Smooth muscle cell of the brain vasculature (primary cell): ENCODE data around the gene SCCPDH.
"Not testable (repeated sequence)": the region's sequence is repeated elsewhere in the genome, so short reads cannot be mapped to it uniquely, and the experiment has no call there.

ENCODE experiments used
- DNase-seq: peaks from one replicate; pipeline ENCODE4 v3.0.0-alpha.2; 2012; ENCODE audit warnings: low read depth, low spot score

Gene SCCPDH

GRCh38 chr1:246724016-246724730 lies at the start of gene SCCPDH:
SCCPDH (plus strand) TSS chr1:246724409; CDS start chr1:246724423, 14 bp downstream.
- DNase-seq, result no peak

GRCh38 chr1:246677842-246678241 lies 46.4 kb upstream of the SCCPDH start:
- DNase-seq, result no peak

GRCh38 chr1:246678816-246679793 lies 45.1 kb upstream of the SCCPDH start:
- no peak for DNase-seq

GRCh38 chr1:246679794-246680177 lies 44.4 kb upstream of the SCCPDH start:
- no peak for DNase-seq

- no peak for DNase-seq
Observed at GRCh38 chr1:246680190-246680589, 44.0 kb upstream of the SCCPDH start.

GRCh38 chr1:246680696-246681130 lies 43.5 kb upstream of the SCCPDH start:
- DNase-seq, result no peak

GRCh38 chr1:246681900-246682895 lies 42.0 kb upstream of the SCCPDH start:
- no peak for DNase-seq

GRCh38 chr1:246683521-246683920 lies 40.7 kb upstream of the SCCPDH start:
- no peak for DNase-seq

- DNase-seq, result no peak
Observed at GRCh38 chr1:246687002-246687401, 37.2 kb upstream of the SCCPDH start.

- DNase-seq, result peak; percentile 41
Observed at GRCh38 chr1:246689409-246690008, 34.7 kb upstream of the SCCPDH start.

- DNase-seq, result no peak
Observed at GRCh38 chr1:246690100-246690499, 34.1 kb upstream of the SCCPDH start.

GRCh38 chr1:246691622-246692495 lies 32.4 kb upstream of the SCCPDH start:
- DNase-seq, result no peak

- not testable (repeated sequence) for DNase-seq
Observed at GRCh38 chr1:246694213-246694895, 29.9 kb upstream of the SCCPDH start.

- DNase-seq, result no peak
Observed at GRCh38 chr1:246695136-246695535, 29.1 kb upstream of the SCCPDH start.

- DNase-seq, result no peak
Observed at GRCh38 chr1:246695666-246696065, 28.5 kb upstream of the SCCPDH start.

GRCh38 chr1:246698466-246699094 lies 25.6 kb upstream of the SCCPDH start:
- DNase-seq, result no peak

GRCh38 chr1:246699095-246699735 lies 25.0 kb upstream of the SCCPDH start:
- DNase-seq, result peak; percentile 84

- DNase-seq, result no peak
Observed at GRCh38 chr1:246703581-246703980, 20.6 kb upstream of the SCCPDH start.
